ENCODE data around the gene PDE11A.

Gene PDE11A

GRCh38 chr2:177889818-177890460, 182.6 kb downstream of the PDE11A start:
- TF ChIP-seq CTCF (conservative IDR thresholded peaks at IDR 0.05), result no peak
- H3K27ac ChIP-seq, result no peak overlapping the region

- no peak for TF ChIP-seq ZFX (IDR thresholded peaks at IDR 0.05)
- TF ChIP-seq CTCF (conservative IDR thresholded peaks at IDR 0.05), result no peak
- H3K27ac ChIP-seq, result no peak overlapping the region
Measured at GRCh38 chr2:177888581-177888980, 184.0 kb downstream of the PDE11A start.

- no peak for TF ChIP-seq CTCF (conservative IDR thresholded peaks at IDR 0.05)
- TF ChIP-seq ZFX (IDR thresholded peaks at IDR 0.05), result no peak
- no peak overlapping the region for H3K27ac ChIP-seq
Measured at GRCh38 chr2:177887722-177888121, 184.9 kb downstream of the PDE11A start.

- no peak for TF ChIP-seq CTCF (conservative IDR thresholded peaks at IDR 0.05)
Measured at GRCh38 chr2:177886824-177887223, 185.8 kb downstream of the PDE11A start.

GRCh38 chr2:177885828-177886466, 186.6 kb downstream of the PDE11A start:
- TF ChIP-seq ZFX (IDR thresholded peaks at IDR 0.05) (no peak), CTCF (conservative IDR thresholded peaks at IDR 0.05) (no peak)
- H3K27ac ChIP-seq, result no peak overlapping the region

More at GRCh38 chr2:177886824-177887223, 185.8 kb downstream of the PDE11A start:
- no peak overlapping the region for H3K27ac ChIP-seq

GRCh38 chr2:177883177-177883576, 189.4 kb downstream of the PDE11A start:
- H3K27ac ChIP-seq, result no peak overlapping the region
- no peak for TF ChIP-seq CTCF (conservative IDR thresholded peaks at IDR 0.05)
- TF ChIP-seq ZFX (IDR thresholded peaks at IDR 0.05), result no peak

- TF ChIP-seq CTCF (conservative IDR thresholded peaks at IDR 0.05), result no peak
- no peak for TF ChIP-seq ZFX (IDR thresholded peaks at IDR 0.05)
Measured at GRCh38 chr2:177882501-177882900, 190.1 kb downstream of the PDE11A start.

More at GRCh38 chr2:177882501-177882900, 190.1 kb downstream of the PDE11A start:
- no peak overlapping the region for H3K27ac ChIP-seq

Data from C4-2B (cell line).